GM19438 (cell line): ENCODE data around the gene CDK14.

Source experiments
- ATAC-seq: cut with Tn5 transposase; IDR thresholded peaks from one replicate; pipeline ENCODE4 v1.9.1; 2021; ENCODE audit warnings: low read depth; ENCODE audit not compliant: unreplicated experiment

Gene CDK14

DNA sequence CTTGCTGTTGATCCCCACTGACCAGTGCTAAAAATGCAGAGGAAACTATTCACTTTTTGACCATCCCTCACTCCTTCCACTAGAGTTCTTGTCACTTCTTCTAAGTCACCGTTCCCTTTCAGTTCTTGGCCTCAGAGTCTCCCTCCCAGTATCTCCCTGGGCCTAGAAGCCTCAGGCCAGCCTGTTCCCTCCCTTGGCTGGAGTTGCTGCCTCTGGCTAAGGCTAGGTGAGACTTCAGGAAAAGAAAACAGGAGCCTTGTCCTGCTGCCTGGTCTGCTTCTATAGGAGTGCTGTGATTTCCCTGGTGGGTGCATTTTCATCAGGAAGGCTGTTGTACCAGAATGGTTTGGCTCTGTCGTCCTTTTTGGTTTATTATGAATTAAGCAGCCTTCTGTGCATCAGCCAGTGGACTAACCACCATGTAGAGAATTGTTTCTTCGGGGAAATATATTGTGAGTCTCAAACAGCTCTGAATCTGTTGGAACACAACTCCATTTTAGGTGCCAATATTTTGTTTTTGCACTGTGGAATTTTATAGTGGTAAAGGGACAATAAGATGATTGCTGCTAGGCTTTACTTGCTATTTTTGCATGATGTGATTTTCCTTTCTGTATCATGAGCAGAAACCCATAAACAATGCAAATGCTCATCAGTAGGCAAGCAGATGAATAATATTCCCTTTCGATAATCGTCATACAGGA is 434.7 kb downstream of the CDK14 start:
- no peak for ATAC-seq

DNA sequence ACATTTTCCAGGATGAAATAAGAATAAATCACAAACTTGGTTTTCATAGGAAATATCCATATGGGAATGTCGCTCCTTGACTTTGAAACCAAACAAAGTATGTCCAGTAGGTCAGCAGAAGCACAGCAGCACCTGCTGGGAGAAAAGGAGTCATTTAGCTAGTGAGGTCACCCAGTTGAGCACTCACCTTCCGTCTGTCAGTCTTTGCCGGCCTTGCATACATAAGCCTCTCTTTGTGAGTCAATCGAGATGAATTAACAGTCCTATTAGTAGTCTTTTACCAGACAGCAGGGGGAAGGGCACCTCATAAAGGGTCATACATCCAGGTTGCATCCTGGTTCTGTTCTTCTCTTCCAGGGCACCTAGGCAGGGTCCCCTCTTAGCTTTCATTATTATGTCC is 435.6 kb downstream of the CDK14 start:
- no peak for ATAC-seq

DNA sequence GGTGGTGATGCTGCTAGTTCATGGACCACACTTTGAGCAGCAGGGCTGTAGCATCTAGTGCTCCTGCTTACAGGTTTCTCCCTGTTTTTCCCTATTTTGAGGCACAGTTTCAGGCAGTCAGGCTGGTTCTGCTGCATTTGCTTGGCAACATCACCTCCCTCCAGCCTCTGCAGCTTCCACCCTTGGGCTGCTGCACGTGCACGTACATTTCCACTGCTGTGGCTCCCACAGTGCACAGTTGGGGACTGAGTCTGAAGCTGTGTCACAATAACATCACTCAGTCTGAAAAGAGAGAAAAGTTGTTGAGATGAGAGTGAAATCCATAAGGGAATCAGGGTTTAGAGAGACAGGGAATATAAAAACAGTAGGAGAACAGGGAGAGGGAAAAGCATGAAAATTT is 437.5 kb downstream of the CDK14 start:
- ATAC-seq = no peak

DNA sequence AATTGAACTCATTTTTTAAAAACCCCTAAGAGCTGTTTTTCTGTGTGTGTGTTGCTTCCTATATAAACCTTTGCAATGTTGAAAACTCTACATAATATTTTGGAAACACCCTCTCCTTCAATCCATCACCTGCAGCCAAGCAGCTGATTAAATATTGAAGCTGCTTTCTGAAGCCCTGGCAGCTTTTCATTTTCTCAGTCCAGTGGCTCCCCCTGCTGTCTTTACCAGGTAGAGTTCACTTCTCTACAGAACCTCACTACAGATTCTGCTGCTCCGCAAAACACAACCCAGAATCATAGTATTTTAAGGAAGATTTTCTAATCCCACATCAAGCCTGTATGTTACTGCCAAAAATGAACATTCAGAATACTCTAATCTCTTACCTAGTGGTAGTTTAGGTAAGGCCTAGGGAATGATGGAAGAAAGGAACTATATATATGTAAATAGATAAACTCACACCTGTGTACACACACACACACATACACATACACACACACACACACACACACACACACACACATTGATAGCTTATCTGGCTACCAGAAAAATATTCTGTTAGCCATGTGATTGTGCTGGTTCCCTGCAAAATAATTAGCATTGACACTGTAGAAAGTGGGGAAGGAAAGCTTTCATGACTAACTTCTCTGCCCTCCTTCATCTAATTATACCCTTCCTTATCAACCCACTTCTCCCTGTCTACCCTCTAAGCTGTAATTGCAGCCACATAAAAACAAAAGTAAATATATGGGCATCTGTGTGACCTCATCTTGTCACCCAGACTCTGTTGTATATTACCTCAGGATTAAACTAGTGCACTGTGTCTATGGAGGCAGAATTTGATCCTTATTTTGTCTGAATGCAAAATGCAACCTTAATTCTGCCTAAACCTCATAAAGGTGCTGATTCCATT is 438.6 kb downstream of the CDK14 start:
- no peak for ATAC-seq

DNA sequence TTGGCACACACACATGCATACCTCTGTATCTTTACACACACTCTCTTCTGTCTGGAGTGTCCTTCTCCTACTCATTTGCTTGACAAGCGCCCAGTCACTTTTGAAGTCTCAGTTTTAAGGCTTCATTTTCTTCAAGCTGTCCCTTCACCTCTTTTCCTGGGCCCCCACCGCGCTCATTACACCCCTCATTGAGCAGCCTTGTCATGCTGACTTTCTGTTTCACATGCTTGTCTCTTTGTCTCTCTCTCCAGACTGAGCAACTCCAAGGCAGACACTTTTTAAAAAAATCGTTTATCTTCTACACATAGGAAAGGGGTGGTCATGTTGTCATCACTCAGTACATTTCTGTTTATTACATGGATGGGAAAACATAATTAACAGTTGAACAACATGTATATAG is 442.9 kb downstream of the CDK14 start:
- ATAC-seq = no peak

DNA sequence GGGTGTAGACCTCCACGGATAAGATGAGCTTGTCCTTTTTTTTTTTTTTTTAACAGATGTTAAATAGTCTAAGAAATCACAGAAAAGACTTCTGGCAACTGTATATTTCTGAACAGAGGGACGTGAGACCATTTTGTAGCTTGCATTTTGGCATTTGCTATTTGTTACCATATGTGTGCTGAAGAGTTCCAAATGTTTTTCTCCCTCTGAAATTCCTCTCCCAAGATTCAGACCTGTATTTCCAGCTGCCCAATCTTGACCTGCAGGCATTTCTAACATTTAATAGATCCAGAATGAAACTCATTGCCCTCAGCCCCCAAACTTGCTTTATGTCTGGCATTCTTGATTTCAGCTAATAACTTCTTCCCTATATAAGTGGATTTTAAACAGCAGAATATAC is 445.0 kb downstream of the CDK14 start:
- no peak for ATAC-seq

DNA sequence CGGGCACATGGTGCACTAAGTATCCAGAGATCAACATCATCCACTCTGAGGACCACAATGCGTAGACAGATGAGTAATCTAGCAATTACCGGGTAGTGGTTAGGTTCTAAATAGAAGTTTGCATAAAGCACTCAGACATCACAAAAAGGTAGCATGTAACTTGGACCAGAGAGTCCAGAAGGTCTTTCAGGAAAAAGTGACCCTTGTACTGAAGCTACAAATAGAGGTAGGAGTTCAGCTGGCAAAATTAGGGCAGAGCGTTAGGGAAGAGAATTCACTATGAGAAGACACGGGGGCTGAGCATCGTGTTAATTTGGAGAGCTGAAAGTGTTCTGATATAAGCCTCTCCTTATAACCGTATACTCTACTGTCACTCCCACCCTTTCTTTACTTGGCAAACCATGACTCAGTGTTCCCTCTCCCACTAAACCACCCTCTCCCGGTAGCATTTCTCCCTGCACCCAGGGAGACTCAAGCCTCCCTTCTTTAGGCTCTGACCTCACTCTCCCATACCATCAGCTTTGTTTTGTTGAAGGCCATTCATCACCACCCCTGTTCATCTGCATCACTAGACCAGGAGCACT is 445.9 kb downstream of the CDK14 start:
- no peak for ATAC-seq

DNA sequence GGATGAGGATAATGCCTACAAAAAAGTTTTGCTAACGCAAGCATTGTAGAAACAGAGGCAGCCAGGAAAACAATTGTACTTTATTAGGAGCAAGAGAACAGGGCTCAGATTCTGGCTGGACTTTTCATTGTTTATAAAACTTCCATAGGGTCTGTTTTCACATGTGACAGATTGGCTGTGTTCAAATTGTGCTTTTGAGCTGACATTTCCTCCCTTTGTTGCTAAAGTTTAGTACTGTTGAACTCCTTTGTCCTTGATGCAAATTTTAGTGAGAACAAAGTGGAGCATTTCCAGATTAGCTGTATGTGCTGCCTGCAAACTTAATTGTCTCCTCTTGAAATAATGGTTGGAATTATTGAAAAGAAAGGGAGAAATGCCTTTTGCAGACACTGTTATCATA is 447.1 kb downstream of the CDK14 start:
- no peak for ATAC-seq

DNA sequence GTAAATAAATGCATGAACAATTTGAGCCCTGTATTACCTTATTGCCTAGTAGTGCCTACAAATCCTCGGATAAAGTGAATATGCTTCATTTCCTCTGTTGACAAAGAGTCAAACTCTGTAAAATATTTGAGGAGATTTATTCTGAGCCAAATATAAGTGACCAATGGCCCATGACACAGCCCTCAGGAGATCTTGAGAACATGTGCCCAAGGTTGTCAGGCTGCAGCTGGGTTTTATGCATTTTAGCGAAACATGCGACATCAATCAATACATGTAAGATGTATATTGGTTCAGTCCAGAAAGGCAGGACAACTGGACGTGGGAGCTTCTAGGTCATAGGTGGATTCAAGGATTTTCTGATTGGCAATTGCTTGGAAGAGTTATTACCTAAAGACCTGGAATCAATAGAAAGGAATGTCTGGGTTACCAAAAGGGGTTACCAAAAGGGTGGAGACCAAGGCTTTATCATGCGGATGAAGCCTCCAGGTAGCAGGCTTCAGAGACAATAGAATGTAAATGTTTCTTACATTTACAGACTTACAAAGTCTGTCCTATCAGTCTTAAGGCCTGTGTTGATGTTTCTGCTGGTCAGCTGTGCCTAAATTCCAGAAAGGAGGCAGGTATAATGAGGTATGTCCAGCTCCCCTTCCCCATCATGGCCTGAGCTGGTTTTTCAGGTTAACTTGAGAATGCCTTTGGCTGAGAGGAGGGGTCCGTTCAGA is 448.0 kb downstream of the CDK14 start:
- ATAC-seq = no peak

DNA sequence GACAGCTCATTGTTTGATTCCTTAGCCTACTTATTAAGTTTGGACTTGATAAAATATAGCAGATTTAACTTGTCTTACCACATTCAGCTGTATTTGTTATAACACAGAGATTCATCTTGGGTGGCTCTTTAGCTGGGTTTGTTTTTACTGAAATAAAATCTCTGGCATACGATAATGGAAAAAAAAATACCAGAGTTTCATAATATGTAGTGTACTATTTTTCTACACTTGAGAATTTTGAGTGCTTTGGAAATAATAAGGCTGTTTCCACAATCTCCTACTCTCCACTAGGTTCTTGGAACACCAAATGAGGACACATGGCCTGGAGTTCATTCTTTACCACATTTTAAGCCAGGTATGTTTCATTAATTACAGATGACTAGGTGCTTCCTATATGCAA is 449.5 kb downstream of the CDK14 start:
- no peak for ATAC-seq

DNA sequence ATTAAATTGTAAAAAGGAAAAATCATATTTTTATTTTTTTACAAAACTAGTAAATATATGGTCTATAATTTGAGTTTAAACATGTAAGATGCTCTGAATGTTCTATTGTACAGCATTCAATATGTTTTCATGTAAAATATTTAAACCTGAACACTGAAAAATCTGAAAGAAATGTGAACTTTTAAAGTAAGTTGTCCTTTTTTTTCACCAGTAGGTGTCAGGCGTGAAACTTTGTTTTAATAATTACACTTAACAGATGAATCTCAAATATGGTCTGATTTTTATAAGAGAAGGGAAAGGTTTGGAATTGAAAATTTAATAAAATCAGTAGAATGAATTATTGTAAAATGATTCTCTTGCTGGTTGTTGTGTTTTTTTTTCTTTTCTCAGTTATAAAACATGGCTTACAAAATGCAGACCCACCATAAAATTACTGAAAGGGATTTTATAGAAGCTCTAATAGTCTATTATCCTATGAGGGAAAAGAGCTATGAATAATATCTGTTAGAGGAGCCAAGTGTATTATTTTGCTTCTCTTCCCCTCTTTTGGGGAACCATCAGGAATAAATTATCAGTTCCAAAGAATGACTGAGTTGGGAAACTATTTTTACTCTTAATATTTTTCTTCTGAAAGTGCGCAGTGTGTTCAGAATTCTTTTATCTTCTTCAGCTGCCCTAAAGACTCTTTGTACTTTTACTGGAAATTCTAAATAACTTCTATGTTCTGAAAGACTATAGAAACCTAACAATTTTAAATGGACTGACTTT is 450.4 kb downstream of the CDK14 start:
- ATAC-seq = no peak

DNA sequence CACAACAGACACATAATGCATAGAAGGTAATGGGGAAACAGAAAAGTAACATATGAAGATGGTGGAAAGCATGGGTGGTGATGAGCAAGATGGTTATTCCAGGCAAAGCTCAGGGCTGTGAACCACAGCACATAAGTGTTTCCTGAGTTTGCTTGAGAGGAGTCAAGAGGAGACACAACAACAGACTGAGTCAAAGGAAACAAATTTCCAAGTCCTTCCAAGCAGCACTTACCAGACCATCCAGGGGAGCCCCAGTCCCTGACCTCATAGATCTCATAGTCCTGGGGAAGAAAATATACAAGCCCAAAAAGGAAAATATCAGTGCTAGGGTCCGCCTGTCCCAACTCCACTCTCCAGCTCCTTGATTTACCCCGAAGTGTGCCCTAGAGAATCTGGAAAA is 451.5 kb downstream of the CDK14 start:
- no peak for ATAC-seq

DNA sequence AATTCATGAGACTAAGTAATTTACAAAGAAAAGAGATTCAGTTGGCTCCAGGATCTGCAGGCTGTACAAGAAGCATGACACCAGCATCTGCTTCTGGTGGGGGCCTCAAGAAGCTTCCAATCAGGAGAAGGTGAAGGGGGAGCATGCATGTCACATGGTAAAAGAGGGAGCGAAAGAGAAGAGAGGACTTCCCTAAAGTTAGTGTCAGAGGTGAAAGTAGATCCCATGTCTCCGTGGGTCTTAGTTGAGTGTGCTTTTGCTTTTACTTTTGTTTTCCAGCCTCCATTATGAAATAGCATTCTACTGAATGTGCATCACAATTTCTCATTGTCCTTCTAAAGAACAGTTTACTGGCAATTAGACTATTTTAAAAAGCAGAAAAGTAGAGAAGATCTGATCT is 454.6 kb downstream of the CDK14 start:
- ATAC-seq = peak; percentile 88

DNA sequence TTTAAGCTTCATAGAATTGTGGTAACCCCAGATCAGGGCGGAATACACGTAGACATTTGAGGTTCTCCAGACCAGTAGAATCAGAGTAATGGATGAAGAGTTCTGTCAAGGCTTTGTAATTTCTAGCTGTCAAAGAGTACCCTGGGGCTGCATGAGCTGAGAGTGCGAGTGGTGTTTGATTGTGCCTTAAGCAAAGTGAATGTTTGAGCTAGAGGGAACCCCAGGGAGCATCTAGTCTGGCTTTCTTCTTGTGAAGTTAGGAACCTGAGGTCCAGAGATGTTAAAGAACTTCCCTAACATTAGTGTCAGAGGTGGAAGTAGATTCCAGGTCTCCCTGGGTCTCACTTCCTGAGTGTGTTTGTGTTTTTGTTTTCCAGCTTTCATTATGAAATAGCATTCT is 455.8 kb downstream of the CDK14 start:
- ATAC-seq = no peak

DNA sequence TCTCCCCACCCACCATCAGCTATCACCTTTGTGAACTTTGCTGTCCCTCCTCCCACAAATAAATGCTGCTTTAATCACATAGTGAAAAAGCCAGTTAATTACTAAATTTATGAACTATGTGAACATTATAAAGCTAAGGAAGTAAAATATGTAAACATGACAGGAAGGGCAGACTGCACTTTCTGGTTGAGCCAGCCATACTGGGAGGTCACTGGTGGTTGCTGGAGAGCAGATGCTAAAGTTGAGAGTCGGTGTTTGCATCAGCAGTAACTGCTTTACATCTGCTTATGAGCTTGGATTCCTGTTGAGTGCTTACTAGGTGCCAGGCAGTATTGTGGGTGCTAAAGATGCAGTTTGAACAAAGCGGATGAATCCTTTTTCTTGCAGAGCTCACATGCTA is 458.3 kb downstream of the CDK14 start:
- ATAC-seq = no peak

DNA sequence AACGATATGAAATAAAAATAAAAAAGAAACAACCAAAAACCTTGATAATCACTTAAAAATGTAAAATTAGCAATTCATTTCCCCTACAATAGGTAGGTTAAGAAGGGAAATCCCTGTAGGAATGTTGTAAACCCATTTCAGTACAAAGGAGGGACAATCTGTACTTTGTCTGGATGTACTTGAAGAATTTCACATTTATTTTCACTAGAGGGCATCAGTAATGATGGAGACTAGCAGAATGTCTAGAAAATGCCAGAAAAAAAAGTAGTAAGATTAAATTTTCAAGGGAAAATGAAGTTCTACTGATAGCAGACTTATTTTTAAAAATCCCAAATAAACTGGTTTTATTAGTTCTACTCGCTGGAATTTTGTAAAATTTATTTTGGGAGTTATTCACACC is 459.1 kb downstream of the CDK14 start:
- ATAC-seq = no peak

DNA sequence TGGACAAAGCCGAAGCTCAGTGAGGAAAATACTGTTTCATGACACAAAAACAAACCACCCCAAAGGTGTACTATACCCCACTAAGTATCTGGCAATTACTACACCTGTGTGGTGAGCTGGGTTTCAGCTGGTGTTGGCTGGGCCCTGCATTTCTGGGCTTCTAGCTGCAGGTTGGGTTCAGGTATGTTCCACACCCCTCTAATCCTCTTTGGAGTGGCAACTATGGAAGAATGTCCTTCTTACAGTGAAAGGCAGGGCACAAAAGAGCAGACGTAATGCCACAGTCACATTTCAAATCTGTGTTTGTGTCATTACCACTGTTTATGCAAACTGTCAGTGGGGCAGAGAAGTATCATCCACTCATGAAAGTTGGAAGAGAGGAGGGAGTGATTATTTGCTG is 466.6 kb downstream of the CDK14 start:
- ATAC-seq = no peak

DNA sequence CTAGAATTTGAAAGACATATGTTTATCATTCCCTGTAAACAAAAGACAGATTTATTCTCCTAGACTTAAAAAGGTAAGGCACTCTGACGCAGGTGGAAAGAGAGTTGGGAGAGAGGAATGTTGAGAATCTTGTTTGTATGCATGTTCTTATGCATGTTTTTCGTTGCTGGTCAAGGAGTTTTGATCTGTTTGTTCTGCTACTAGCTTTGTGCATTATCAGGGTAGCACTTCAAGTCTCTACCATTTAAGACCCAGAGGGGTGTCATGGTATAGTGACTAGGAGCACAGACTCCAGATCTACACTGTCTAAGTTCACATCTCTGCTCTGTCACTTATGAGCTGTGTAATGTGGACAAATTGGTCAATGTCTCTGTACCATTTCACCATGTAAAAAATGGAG is 467.9 kb downstream of the CDK14 start:
- ATAC-seq = no peak

DNA sequence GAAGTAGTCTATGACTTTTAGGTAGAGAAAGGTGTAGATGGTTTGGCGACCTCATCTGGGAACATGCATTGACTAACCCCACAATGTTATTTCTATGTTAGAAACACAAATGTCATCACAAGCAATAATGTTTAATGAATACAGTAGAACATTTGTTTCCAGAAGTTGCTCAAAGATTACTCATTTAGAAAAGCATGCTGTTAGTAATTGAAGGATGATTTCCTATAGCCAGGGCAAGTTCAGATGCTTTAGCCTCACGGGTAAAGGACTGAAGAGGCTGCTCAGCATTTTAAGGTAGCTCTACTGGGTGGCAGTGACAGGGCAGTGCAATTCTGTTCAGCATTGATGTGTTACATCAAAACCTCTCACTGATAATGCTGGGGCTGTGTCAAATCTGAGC is 468.8 kb downstream of the CDK14 start:
- ATAC-seq = no peak

DNA sequence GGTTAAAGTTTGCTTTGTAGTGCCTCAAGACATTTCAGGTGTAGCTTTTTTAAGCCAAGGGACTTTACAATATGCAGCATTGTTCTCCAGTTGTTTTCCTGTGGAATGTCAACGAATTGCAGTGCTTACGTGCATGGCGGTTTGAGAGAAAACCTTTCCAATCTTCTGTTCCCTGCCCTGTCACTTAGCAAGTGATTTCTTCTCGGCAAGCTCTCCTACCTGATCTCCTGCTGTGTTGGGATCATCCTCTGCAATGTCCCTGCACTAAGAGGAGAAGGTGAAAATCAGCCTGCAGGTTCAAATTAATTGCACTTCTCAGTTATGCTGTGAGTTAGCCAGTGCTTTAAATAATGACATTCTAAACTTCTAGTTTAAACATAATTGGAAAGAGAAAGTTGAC is 470.5 kb downstream of the CDK14 start:
- ATAC-seq = no peak
